NCI-H446 (cell line): ENCODE measurements around the gene HSD11B1L.
"Not testable (repeated sequence)": the region's sequence is repeated elsewhere in the genome, so short reads cannot be mapped to it uniquely, and the experiment has no call there.

Source experiments
- DNase-seq, 2 experiments: peaks; one replicate each; lab custom pipeline; 2025; lab: John Stamatoyannopoulos, UW

Gene HSD11B1L

DNA sequence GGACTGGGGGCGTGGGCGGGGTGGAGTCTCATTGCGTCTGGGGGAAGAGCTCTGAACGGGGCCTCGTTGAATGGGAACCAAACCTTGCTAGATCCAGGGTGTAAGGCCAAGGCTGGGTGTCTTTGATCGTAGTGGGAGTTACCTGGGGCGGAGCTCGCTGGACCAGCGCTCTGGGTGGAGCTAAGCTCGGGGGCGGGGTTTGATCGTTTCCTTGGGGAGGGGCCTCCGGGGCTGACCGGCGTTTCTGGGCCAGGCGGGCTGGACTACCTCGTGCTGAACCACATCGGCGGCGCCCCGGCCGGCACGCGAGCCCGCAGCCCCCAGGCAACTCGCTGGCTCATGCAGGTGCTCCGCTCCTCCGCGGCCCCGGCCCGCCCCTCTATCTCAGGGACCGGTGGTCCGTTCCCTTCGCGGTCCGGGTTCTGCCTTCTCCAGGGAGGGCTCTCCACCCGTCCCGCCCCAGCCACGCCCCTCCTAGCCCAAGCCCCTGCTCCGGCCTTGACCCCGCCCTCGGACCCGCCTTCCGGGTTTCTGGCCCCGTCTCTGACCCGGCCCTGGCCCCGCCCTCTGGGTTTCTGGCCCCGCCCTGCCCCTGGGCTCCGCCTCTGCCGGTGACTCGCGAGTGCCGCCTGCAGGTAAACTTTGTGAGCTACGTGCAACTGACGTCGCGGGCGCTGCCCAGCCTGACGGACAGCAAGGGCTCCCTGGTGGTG, 6.0 kb downstream of the HSD11B1L start:
- peak; percentile 93 to 98 for DNase-seq

GRCh38 chr19:5687360-5688198, 6.8 kb downstream of the HSD11B1L start:
- DNase-seq, result no peak

GRCh38 chr19:5688262-5688881, 7.5 kb downstream of the HSD11B1L start:
- DNase-seq, result not testable (repeated sequence)

DNA sequence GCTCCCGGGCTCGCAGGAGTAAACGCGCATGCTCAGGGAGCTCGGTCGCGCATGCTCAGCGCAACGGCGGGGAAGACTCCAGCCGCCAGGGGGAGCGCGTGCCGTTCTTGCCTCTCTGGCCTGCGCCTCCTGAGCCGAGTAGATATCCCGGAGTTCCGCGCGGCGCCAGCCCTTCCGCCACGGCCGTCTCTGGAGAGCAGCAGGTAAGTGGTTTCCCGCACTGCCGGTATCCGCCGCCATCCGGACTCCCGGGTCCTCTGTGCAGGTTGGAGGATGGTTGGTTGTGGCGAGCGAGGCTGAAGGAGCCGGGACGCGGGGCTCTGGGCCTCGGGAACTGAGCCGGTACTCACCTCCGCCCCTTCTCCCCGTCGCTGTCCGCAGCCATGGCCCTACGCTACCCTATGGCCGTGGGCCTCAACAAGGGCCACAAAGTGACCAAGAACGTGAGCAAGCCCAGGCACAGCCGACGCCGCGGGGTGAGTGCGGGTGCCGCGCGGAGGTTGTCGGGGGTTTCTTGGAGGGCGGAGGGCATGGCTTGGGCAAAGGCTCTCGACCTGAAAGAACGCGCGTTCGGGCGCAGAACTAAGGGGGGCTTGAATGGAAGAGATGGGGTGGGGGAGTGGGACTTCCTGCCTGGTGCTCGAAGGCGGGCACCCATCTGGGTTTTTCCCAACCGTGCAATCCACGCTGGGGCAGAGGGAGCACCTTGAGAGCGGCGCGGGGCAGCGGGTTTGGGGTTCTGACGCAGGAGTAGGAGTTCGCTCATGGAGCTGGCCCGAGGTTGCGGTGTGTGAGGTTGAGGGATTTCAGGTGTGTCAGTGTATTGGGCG, 9.5 kb downstream of the HSD11B1L start, which contains the start of gene RPL36:
Gene RPL36, plus strand, starts transcription at position 171 of the 830 bp plus-strand sequence. Its CDS starts 213 bp downstream, at position 384.
- peak; percentile 94 to 99 for DNase-seq

- DNase-seq, result peak in 1 of 2 experiments; percentile 74
These were observed 10.4 kb downstream of the HSD11B1L start for GRCh38 chr19:5690955-5691821.

DNA sequence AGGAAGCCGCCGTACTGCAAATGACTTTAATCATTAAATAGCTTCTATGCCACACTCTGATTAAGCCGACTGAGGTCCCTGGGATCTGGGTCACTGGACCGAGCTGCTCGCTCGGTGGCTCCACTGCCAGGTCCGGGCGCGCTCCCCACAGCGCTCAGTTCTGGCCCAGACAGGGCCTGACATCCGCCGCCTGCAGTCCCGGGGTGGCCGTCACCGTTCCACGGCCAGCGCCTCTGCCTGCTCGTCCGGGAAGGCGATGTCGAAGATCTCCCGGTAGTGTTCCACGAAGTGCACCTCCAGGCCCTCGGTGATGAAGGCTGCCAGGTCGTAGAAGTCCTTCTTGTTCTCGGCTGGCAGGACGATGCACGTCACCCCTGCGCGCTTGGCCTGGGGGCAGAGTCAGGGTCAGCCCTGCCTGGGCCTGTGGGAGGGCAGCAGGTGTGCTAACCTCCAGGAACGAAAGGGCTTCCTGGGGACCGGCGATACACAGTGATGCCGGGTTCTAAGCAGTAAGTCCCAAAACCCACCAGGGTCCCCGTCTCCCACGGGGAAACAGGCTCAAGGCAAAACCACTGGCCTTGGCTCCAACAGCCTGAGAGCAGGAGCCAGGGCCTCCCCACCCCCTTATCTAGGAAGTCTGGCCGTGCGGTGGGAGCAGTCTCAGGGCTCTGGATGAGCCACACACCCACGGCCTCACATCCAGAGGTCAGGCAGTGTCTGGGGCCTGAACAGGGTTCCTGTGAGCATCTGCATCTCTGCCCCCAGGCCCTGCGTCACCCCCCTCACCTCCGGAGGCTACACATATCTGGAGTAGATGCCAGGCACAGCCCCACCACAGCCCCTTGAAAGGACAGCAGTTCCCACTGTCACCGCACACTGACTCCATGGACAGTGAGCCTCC, 11.2 kb downstream of the HSD11B1L start:
- peak in 1 of 2 experiments; percentile 29 for DNase-seq

DNA sequence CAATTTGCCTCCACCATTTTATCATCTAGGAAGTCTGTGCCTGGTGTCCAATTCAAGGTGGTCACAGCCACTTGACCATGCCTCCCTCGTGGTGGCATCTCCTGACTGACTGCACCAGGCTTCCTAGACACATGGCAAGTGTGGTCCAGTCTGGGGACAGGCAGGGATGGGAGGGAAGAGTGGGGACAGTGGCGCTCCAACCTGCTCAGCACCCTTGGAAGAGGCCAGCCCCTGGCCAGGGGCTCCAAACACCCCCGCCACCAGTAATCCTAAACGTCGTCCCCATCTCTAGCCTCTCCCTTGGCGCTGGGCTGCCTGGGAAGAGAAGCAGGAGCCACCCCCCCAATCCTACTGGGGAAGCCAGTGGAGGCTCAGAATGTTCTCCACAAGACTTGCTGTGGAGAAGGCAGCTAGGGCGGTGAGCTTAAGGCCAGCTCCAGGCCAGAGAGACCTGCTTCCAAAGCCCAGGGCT, 11.9 kb downstream of the HSD11B1L start:
- no peak for DNase-seq

DNA sequence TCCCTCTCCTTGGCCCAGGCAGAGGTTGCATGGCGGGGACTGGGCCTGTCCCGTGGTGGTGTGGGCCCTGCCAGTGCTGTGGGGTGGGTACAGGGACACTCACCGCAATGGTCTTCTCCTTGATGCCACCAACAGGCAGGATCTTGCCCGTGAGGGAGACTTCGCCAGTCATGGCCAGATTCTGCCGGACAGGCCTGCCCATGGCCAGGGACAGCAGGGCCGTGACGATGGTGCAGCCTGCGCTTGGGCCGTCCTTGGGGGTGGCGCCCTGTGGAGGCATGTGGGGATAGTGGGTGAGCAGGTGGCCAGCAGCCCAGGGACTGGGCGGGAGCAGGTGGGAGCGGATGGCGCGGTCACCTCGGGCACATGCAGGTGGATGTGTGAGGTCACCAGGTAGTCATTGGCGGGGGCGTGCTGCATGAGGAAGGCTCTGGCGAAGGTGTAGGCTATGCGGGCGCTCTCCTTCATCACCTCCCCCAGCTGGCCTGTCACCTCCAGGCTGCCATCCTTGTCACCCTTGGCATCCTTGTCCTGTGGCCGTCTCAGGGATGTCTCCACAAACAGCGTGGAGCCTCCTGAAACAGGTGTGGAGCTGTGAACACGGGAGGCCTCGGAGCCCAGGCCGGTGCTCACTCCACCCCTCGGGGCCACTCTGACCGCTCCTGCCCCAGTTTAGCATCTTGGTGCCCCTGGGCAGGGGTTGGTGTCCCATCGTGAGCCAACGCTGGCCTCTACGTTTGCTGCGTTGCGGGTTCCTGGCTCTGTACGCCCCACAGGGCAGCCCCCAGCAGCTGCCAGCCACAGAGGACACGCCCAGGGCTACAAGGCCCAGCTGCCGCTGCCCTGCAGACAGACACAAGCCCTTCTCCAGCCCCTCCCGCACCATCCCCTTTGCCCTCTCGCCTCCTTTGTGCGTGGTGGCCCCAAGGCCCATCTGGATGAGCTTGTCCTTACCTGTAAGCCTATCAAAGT, 12.7 kb downstream of the HSD11B1L start:
- no peak for DNase-seq

DNA sequence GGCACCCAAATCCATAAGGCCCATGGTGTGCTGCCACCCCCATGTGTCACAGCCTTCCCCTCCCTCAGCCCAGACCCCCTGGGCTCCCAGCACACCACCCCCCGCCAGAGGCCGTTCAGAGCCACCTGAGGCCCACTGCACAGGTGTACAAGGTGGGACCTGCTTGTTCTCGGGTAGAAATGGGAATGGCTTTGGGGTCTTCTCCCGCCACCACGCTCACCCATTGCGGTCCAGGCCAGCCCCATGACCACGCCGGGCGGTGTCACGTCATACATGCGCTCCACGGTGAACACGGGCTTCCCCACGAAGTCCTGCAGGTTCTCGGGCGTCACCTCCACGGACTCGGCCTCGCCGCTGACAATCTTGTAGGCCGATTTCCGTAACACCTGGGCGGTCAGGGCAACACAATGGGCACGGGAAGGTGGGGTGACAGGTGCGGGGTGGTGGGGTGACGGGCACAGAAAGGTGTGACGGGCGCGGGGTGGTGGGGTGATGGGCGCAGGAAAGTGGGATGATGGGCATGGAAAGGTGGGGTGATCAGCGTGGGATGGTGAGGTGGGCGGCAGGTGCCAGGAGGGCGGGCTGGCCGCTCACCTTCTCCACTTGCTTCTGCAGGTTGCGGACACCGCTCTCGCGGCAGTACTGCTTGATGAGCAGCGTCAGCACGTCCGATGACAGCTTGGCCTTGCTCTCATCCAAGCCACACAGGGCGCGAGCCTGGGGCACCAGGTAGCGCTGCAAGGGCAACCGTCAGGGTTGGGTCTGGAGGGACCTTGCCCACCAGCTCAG, 13.5 kb downstream of the HSD11B1L start:
- DNase-seq, result no peak

DNA sequence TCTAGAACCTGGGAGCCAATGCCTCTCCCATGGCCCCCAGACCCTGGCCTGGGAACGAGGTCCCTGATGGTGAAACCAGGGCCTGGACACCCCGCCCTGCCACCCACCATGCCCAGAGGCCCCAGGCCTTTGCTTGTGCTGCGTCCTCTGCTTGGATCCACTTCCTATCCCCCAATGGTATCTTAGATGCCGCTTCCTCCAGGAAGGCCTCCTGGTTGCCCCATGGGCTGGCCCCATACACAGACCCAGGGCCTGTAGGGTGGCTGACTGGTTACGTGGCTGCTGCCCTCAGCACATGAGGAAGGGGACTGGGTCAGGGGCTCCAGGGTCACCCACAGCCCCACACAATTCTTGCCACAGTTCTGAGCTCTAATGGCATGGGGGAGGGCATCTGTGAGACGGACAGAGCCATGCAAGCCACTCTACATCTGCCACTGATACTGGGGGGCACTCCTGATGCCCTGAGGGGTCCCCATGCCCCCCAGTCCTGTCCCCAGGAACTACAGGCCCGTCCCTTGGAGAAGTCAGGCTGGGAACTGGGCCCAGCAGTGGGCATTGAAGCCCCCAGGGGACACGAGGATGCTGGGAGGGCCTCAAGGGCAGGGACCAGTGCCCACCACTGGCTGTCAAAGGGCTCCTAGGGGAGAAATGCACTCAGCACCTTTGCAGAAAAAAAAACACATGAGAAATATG, 14.3 kb downstream of the HSD11B1L start:
- no peak for DNase-seq

GRCh38 chr19:5695649-5696195, 14.9 kb downstream of the HSD11B1L start:
- DNase-seq, result no peak

- DNase-seq, result no peak
These were observed 15.6 kb downstream of the HSD11B1L start for GRCh38 chr19:5696196-5697021.

DNA sequence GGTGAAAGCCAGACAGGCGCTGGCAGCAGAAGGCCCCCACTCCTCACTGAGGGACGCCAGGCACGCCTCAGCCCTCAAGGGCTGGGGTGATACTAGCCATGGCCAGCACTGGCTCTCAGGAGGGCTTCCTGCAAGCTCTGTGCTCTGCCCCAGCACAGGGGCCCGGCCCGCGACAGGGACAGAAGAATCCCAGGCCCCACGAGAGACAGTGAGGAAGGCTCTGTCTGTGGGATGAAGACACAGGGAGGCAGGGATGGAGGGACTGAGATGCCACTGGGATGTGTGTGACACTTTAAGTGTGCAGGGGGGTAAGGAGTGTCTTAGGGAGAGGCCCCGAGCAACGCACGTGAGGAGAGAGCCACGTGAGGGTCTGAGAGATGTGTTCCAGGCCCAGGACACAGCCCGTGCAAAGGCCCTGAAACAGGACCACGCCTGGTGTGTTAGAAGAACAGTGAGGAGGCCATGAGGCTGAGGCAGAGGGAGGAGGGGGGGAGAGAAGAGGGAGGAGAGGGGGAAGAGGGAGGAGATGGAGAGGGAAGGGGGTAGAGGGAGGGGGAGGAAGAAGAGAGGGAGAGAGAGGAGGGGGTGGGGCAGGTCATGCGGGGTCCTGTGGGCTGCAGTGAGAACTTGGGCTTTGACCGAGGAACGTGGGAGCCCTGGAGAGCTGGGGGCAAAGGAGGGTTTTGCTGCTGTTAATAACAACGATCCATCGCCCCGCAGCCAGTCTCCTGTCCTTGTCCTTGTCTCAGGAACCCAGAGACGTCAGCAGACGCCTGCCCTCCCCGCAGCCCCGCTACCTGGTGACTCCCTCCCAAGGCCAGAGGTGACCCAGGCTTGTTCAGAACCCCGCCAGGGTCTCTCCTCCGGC, 16.4 kb downstream of the HSD11B1L start:
- no peak for DNase-seq

DNA sequence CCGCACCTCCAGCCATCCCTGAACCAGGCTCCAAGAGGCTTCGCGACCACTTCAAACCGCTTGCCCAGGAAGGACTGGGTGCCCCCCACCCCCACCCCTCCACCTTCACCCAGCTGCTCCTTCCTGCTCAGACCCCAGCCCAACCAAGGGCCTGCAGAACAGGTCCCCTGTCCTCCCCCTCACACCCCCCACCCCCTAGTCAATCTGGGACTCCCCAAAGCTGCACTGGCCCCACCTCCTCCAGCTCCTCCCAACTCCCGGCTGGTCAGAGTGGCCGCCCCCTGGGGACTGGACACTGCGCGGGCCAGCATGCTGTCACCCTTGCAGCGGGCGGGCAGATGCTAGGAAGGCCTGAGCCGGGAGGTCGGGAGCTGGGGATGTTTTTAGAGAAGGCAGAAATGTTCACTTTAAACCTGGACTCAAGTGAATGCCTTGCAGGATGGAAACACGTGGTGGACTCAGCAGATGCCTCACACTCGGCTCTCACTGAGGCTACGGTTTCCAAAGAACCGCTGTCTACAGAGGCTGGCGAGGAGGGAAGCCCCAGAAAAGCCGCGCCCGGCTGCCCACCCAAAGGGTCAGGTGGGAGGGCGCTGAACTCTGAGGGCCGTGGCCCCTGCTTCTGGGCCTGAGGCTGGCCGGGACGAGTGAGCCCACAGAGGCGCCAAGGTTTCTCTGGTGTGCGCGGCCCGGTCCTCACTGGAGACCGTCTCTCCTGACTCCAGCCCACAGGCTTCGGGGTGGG, 17.2 kb downstream of the HSD11B1L start:
- no peak for DNase-seq
